PC-3 (cell line): Measurements from ENCODE around the gene FGFRL1.

ENCODE experiments used
- EZH2 ChIP-seq: fragments of 300-600 bp; sonication (generic); IDR thresholded peaks from one replicate; pipeline ENCODE4 v1.6.1; 2017; ENCODE audit warnings: antibody characterized with exemption, mild to moderate bottlenecking, low read length; ENCODE audit not compliant: unreplicated experiment
- EZH2phosphoT487 ChIP-seq: fragments of 300-600 bp; sonication (generic); IDR thresholded peaks from 2 replicates; pipeline ENCODE4 v1.6.1; 2018; ENCODE audit warnings: mild to moderate bottlenecking, antibody characterized with exemption, low read length, borderline replicate concordance
- TF ChIP-seq, protein P1 (sequence below): fragments of 300-600 bp; sonication (generic); conservative IDR thresholded peaks from 2 replicates; pipeline ENCODE4 v1.5.1; 2017; ENCODE audit warnings: antibody characterized with exemption, low read depth, mild to moderate bottlenecking, low read length

DNA sequence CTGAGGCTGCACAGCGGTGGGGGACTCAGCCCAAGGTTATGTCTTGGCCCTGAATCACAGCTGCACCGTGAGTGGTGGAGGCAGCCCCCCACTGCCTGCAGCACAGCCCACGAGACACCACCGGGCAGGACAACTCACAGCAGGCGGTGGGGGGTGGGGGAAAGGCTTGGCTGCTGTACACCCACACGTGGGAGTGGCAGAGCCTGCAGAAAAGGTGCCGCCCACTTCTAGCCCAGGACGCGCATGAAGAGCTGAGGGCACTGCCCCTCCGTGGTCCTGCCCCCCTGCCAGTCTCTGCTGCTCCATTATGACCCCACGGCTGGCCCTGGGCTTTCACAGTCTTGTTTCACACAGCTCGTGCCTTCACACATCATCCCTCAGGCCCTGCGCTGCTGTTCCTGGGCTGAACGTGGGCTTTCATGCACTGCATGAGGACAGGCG is 40.8 kb downstream of the FGFRL1 start:
- TF ChIP-seq, protein P1, sequence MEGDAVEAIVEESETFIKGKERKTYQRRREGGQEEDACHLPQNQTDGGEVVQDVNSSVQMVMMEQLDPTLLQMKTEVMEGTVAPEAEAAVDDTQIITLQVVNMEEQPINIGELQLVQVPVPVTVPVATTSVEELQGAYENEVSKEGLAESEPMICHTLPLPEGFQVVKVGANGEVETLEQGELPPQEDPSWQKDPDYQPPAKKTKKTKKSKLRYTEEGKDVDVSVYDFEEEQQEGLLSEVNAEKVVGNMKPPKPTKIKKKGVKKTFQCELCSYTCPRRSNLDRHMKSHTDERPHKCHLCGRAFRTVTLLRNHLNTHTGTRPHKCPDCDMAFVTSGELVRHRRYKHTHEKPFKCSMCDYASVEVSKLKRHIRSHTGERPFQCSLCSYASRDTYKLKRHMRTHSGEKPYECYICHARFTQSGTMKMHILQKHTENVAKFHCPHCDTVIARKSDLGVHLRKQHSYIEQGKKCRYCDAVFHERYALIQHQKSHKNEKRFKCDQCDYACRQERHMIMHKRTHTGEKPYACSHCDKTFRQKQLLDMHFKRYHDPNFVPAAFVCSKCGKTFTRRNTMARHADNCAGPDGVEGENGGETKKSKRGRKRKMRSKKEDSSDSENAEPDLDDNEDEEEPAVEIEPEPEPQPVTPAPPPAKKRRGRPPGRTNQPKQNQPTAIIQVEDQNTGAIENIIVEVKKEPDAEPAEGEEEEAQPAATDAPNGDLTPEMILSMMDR, result no peak
- no peak for TF ChIP-seq EZH2phosphoT487
- TF ChIP-seq EZH2, result no peak
